Prostate gland (tissue), 2 donors: ENCODE measurements around the gene SNRNP40. TPM values are rescaled to one million over a fixed set of nuclear protein-coding genes. Genes with fewer than 3 reads are reported as not detected.
"Not testable (repeated sequence)": the region's sequence is repeated elsewhere in the genome, so short reads cannot be mapped to it uniquely, and the experiment has no call there.

ENCODE experiments used
- DNase-seq: peaks from one replicate; pipeline ENCODE4 v3.0.0-alpha.2; 2019; ENCODE audit warnings: low spot score
- H3K27ac ChIP-seq, 2 donors: fragments of 200-600 bp; sonication (generic); 2 replicates each; pipeline ENCODE4 v1.5.1; 2017 to 2019
- H3K27me3 ChIP-seq: fragments of 200-600 bp; sonication (generic); replicated peaks from 2 replicates; pipeline ENCODE4 v1.5.1; 2019; ENCODE audit not compliant: insufficient read depth
- H3K36me3 ChIP-seq, 2 donors: fragments of 200-600 bp; sonication (generic); 1 replicate in 1 of 2; 2 replicates in 1 of 2; pipeline versions ENCODE4 v1.5.1 to v1.8.1; 2017 to 2019
- H3K4me1 ChIP-seq: fragments of 200-600 bp; sonication (generic); replicated peaks from 2 replicates; pipeline ENCODE4 v1.5.1; 2019
- H3K4me3 ChIP-seq, 2 donors: fragments of 200-600 bp; sonication (generic); 2 replicates each; pipeline ENCODE4 v1.5.1; 2017 to 2019
- H3K9me3 ChIP-seq: fragments of 200-600 bp; sonication (generic); 2 replicates; pipeline ENCODE4 v1.5.1; 2017
- POLR2A ChIP-seq: fragments of 450-650 bp; IDR thresholded peaks from one replicate; pipeline ENCODE4 v1.6.1; 2016; ENCODE audit warnings: antibody characterized with exemption, mild to moderate bottlenecking
- POLR2AphosphoS5 ChIP-seq: sonication (generic); formaldehyde crosslinking; IDR thresholded peaks from one replicate; pipeline ENCODE4 v1.6.1; 2017; ENCODE audit warnings: antibody characterized with exemption
- WGBS: methylation state at CpG from one replicate; pipeline ENCODE4 v1.1.5; 2018; 5-methylcytosine and 5-hydroxymethylcytosine counted together
- intact Hi-C: fragments of 100-400 bp; cut with DNase I; formaldehyde crosslinking; loops from one replicate; pipeline ENCODE4 v1.14.2; 2022
- total RNA-seq, 2 donors: library from RNA; depleted of rRNA; stranded (reverse); fragments of >200 nt; gene quantifications; one replicate each; pipeline ENCODE4 v1.1.0, GENCODE V29; 2016
- TF ChIP-seq, protein P1 (sequence below), 4 experiments: fragments of 200-600 bp in 2 of 4; fragments of 450-650 bp in 2 of 4; sonication (generic) in 2 of 4; IDR thresholded peaks; 1 replicate in 3 of 4; 2 replicates in 1 of 4; pipeline ENCODE4 v1.5.1; 2016 to 2019; ENCODE audit warnings: antibody characterized with exemption in 4 of 4, mild to moderate bottlenecking in 2 of 4, moderate library complexity in 2 of 4

SNRNP40 gene
- total RNA-seq, 2 donors from 2014 or later = 58.7 to 65.4 TPM

DNA sequence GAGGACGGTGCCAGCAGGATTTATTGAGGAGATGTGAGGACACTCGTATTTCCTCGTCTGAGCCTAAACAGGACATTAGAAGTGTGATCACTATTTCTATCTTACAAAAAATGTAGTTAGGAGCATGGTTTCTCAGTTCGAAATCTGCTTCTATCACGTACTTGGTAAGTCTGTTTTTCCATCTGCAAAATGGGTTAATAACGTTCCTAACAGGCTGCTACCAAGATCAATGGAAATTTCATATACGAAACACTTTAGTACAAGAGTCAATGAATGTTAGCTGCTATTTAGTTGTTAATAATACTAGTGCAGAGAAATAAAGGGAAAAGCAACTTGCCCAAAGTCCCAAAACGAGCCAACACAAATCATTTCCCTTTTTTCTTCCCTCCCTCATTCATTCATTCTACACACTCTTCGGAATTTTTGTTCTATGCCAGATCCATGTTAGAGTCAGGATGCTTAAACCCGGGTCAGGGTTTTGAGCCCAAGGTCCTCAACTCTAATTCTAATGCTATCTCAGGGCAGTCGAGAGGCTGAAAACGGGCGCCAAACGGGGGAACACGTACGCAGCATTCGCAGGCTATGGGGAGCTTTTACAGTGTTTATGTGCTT is 608 bp downstream of the SNRNP40 start:
- intact Hi-C loops = loop anchor here (5.0 kb wide), 1 partner anchor 76 kb away; the partner anchor contains the start of gene FABP3
- WGBS = 9% methylated on average over 17 of the region's 17 CpGs

DNA sequence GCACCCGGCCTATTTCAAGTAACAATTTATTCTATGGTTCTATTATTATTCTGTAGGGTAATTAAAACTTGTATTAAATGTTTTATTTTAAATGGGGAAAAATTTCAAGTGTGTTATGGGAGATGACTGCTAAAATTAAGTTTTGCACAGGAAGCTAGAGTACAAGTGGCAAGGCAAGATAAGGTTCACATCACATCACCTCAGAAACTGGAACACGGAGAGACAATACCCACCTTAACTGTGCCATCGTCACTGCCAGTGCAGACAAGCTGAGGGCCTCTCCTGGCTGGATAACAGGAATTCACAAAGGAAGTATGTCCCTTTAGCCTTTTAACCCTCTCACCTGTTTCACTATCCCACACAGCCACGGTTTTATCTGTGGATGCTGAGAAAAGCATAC is 7.6 kb downstream of the SNRNP40 start:
- TF ChIP-seq POLR2A (no peak), POLR2AphosphoS5 (no peak)
- TF ChIP-seq, protein P1, sequence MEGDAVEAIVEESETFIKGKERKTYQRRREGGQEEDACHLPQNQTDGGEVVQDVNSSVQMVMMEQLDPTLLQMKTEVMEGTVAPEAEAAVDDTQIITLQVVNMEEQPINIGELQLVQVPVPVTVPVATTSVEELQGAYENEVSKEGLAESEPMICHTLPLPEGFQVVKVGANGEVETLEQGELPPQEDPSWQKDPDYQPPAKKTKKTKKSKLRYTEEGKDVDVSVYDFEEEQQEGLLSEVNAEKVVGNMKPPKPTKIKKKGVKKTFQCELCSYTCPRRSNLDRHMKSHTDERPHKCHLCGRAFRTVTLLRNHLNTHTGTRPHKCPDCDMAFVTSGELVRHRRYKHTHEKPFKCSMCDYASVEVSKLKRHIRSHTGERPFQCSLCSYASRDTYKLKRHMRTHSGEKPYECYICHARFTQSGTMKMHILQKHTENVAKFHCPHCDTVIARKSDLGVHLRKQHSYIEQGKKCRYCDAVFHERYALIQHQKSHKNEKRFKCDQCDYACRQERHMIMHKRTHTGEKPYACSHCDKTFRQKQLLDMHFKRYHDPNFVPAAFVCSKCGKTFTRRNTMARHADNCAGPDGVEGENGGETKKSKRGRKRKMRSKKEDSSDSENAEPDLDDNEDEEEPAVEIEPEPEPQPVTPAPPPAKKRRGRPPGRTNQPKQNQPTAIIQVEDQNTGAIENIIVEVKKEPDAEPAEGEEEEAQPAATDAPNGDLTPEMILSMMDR (IDR thresholded peaks at IDR 0.05) = no peak
- WGBS = 79% methylated on average over 4 of the region's 4 CpGs
- intact Hi-C loops = no loop called here
- peaks cover 0 to 6% of the 10 kb centered on the region in 2 donors for H3K36me3 ChIP-seq
- no peaks in the 10 kb centered on the region for H3K9me3 ChIP-seq
- no peaks in the 10 kb centered on the region for H3K4me1 ChIP-seq
- DNase-seq = no peak
- no peak overlapping the region for H3K27ac ChIP-seq
- no peak overlapping the region for H3K4me3 ChIP-seq
- H3K27me3 ChIP-seq = no peaks in the 10 kb centered on the region

More for the DNA sequence above, 608 bp downstream of the SNRNP40 start:
- H3K36me3 ChIP-seq = no peaks in the 10 kb centered on the region
- no peak for TF ChIP-seq POLR2A
- TF ChIP-seq, protein P1 (IDR thresholded peaks at IDR 0.05) = no peak
- TF ChIP-seq POLR2AphosphoS5 = no peak
- H3K27ac ChIP-seq = peak overlapping the region; percentile 69 to 81
- peak overlapping the region; percentile 83 to 94 for H3K4me3 ChIP-seq
- H3K27me3 ChIP-seq = no peaks in the 10 kb centered on the region
- no peak for DNase-seq
- H3K4me1 ChIP-seq = peaks cover 7% of the 10 kb centered on the region
- no peaks in the 10 kb centered on the region for H3K9me3 ChIP-seq

DNA sequence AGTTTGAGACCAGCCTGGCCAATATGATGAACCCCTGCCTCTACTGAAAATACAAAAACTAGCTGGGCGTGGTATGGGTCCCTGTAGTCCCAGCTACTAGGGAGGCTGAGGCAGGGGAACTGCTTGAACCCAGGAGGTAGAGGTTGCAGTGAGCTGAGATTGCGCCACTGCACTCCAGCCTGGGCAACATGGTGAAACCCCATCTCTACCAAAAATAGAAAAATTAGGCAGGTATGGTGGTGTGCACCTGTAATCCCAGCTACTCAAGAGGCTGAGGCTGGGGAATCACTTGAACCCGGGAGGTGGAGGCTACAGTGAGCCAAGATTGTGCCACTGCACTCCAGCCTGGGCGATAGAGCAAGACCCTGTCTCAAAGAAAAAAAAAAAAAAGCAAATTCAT is 8.8 kb downstream of the SNRNP40 start:
- H3K4me1 ChIP-seq, DNase-seq, H3K27ac ChIP-seq, intact Hi-C loops, H3K27me3 ChIP-seq, H3K4me3 ChIP-seq, H3K9me3 ChIP-seq, H3K36me3 ChIP-seq: not testable (repeated sequence)
- 96% methylated on average over 4 of the region's 4 CpGs for WGBS

DNA sequence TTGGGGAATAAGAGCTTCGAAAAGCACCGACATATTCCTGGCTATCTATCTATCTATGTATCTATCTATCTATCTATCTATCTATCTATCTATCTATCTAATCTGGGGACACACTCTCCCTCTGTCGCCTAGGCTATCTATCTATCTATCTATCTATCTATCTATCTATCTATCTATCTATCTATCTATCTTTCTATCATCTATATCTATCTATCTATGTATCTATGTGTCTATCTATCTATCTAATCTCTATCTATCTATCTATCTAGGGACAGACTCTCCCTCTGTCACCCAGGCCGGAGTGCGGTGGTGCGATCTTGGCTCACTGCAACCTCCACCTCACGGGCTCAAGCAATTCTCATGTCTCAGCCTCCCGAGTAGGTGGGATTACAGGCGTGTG is 14.2 kb downstream of the SNRNP40 start:
- H3K36me3 ChIP-seq, DNase-seq, H3K27ac ChIP-seq, H3K4me3 ChIP-seq, H3K4me1 ChIP-seq, H3K27me3 ChIP-seq, intact Hi-C loops, H3K9me3 ChIP-seq: not testable (repeated sequence)
- WGBS = 93% methylated on average over 9 of the region's 9 CpGs

DNA sequence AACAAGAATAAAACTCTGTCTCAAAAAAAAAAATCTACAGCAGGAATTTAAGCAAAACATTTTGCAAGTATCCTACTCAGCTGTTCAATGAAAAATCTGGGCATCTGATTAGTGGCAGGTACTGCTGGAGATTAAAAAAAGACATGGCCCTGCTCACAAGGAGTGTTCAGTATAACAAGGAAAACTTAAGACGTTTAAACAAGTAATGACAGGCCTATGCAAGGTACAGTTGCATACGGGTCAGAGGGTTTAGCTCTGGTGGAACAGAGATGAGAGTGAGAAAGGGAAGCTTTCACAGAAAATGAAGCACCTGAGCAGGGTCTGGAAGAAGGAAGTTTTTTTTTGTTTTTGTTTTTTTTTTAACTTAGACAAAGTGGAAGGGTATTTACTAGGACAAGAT is 23.0 kb downstream of the SNRNP40 start:
- WGBS = 35% methylated on average over 2 of the region's 2 CpGs
- H3K27me3 ChIP-seq = no peaks in the 10 kb centered on the region
- DNase-seq = no peak

DNA sequence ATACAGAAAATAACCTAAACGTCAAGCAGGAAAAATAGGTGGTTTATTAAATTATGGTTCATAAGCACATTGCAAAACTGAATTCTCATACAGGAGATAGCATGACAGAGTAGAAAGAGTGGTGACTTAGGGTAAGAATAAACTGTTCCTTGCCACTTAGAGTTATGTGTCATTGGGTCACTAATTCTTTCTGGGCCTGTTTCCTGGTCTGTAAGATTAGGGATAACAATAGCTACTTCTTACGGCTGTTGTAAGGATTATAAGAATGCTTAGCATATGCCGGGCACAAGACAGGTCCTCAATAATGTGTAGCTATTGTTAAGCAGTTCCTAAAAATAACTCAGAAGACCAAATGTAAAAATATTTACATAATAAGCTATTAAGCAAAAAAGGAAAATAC is 24.2 kb downstream of the SNRNP40 start:
- DNase-seq = no peak
- peaks cover 0 to 4% of the 10 kb centered on the region in 2 donors for H3K36me3 ChIP-seq
- no peak overlapping the region for H3K4me3 ChIP-seq
- no peaks in the 10 kb centered on the region for H3K9me3 ChIP-seq
- intact Hi-C loops = no loop called here
- no peak overlapping the region for H3K27ac ChIP-seq
- 73% methylated on average over 3 of the region's 3 CpGs for WGBS
- TF ChIP-seq, protein P1 (IDR thresholded peaks at IDR 0.05) = no peak
- TF ChIP-seq POLR2A = no peak
- TF ChIP-seq POLR2AphosphoS5 = no peak
- peaks cover 2% of the 10 kb centered on the region for H3K4me1 ChIP-seq
- no peaks in the 10 kb centered on the region for H3K27me3 ChIP-seq

More for the DNA sequence above, 23.0 kb downstream of the SNRNP40 start:
- Histone ChIP-seq H3K4me1 (peaks cover 2% of the 10 kb centered on the region), H3K36me3 (peaks cover 0 to 4% of the 10 kb centered on the region in 2 donors), H3K4me3 (no peak overlapping the region), H3K27ac (peak overlapping the region in 1 of 2 donors; percentile 14), H3K9me3 (no peaks in the 10 kb centered on the region)
- intact Hi-C loops = no loop called here
- TF ChIP-seq POLR2A = no peak
- TF ChIP-seq, protein P1 (IDR thresholded peaks at IDR 0.05) = no peak
- TF ChIP-seq POLR2AphosphoS5 = no peak
